GM23248 (cell line): ENCODE data around the gene CACUL1.

Experiments used
- EZH2 ChIP-seq: fragments of 200-600 bp; sonication (generic); IDR thresholded peaks from 2 replicates; pipeline ENCODE4 v1.6.1; 2018; ENCODE audit warnings: antibody characterized with exemption, mild to moderate bottlenecking; ENCODE audit not compliant: insufficient read depth, poor library complexity, severe bottlenecking
- EZH2phosphoT487 ChIP-seq: fragments of 200-600 bp; sonication (generic); IDR thresholded peaks from 2 replicates; pipeline ENCODE4 v1.6.1; 2018; ENCODE audit warnings: antibody characterized with exemption, moderate library complexity, mild to moderate bottlenecking, low read depth; ENCODE audit not compliant: insufficient read depth

GRCh38 chr10:118737603-118738302 lies 17.0 kb downstream of the CACUL1 start:
- no peak for TF ChIP-seq EZH2
- no peak for TF ChIP-seq EZH2phosphoT487
